ENCODE measurements around the gene CTDSPL2.

DNA sequence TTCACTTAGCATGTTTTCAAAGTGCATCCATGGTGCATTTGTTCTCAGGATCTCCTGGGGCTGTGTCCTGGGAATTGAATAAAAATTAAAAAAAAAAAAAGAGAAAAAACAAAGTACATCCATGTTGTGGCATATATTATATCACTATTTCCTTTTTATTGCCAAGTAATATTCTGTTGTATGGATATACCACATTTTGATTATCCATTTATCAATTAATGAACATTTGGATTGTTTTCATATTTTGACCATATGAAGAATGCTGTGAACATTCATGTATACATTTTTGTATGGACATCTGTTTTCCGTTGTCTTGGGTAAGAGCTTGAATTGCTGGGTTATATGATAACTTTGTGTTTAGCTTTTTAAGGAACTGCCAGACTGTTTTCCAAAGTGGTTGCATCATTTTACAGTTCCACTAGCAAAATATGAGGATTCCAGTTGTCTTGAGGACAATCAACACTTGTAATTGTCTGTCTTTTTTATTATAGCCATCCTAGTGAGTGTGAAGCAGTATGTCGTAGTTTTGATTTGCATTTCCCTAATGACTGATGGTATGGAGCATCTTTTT lies 44.5 kb downstream of the CTDSPL2 start:
- TF ChIP-seq, protein P1, sequence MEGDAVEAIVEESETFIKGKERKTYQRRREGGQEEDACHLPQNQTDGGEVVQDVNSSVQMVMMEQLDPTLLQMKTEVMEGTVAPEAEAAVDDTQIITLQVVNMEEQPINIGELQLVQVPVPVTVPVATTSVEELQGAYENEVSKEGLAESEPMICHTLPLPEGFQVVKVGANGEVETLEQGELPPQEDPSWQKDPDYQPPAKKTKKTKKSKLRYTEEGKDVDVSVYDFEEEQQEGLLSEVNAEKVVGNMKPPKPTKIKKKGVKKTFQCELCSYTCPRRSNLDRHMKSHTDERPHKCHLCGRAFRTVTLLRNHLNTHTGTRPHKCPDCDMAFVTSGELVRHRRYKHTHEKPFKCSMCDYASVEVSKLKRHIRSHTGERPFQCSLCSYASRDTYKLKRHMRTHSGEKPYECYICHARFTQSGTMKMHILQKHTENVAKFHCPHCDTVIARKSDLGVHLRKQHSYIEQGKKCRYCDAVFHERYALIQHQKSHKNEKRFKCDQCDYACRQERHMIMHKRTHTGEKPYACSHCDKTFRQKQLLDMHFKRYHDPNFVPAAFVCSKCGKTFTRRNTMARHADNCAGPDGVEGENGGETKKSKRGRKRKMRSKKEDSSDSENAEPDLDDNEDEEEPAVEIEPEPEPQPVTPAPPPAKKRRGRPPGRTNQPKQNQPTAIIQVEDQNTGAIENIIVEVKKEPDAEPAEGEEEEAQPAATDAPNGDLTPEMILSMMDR (IDR thresholded peaks at IDR 0.05 in 4 of 5, conservative IDR thresholded peaks at IDR 0.05 in 1 of 5), result no peak
- TF ChIP-seq POLR2A (IDR thresholded peaks at IDR 0.05), result no peak
